ENCODE results near the gene POLR3A.

The POLR3A gene

DNA sequence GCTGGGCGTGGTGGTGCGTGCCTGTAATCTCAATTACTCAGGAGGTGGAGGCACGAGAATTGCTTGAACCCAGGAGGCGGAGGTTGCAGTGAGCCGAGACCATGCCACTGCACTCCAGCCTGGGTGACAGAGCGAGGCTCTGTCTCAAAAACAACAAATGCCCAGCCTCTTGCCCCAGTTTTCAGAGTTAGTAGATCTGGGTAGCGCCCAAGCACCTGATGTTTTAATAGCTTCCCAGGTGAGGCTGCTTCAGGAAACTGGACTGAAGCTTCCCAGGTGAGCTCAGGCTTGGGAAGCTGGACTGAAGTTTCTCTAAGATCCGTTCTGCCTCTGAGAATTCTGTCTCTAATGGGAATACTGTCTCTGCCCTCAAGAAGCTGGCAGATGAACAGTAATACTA, 16.5 kb upstream of the POLR3A start:
- no peak for DNase-seq (ENCODE audit: low read depth)
- TF ChIP-seq CTCF (conservative IDR thresholded peaks at IDR 0.05; ENCODE audit: low read depth, low read length), result no peak

GRCh38 chr10:78045237-78045636, 15.9 kb upstream of the POLR3A start:
- H3K4me3 ChIP-seq (ENCODE audit: low read length), result no peak overlapping the region
- no peak for TF ChIP-seq CTCF (conservative IDR thresholded peaks at IDR 0.05; ENCODE audit: low read depth, low read length)
- no peak for DNase-seq (ENCODE audit: low read depth)

More for the DNA sequence above, 16.5 kb upstream of the POLR3A start:
- H3K4me3 ChIP-seq (ENCODE audit: low read length), result no peak overlapping the region

DNA sequence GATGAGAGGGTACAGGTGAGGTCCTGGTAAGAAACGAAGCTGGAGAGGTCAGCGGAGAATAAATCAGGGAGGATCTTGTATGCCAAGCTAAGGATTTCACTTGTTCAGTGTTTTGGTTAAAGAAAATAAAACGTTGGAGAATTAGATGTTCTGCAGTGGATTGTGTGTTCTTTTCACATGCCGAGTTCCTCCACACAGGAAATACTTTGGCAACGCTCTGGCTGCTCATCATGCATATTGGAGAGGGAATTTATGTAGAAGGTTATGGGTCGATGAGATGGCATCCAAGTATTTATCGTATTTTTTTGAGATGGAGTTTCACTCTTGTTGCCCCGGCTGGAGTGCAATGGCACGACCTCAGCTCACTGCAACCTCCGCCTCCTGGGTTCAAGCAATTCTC, 15.4 kb upstream of the POLR3A start:
- no peak for DNase-seq (ENCODE audit: low read depth)
- no peak overlapping the region for H3K4me3 ChIP-seq (ENCODE audit: low read length)
- TF ChIP-seq CTCF (conservative IDR thresholded peaks at IDR 0.05; ENCODE audit: low read depth, low read length), result no peak

- H3K4me3 ChIP-seq (ENCODE audit: low read length), result no peak overlapping the region
- DNase-seq (ENCODE audit: low read depth), result no peak
- no peak for TF ChIP-seq CTCF (conservative IDR thresholded peaks at IDR 0.05; ENCODE audit: low read depth, low read length)
These were observed 14.9 kb upstream of the POLR3A start for GRCh38 chr10:78044179-78044578.

DNA sequence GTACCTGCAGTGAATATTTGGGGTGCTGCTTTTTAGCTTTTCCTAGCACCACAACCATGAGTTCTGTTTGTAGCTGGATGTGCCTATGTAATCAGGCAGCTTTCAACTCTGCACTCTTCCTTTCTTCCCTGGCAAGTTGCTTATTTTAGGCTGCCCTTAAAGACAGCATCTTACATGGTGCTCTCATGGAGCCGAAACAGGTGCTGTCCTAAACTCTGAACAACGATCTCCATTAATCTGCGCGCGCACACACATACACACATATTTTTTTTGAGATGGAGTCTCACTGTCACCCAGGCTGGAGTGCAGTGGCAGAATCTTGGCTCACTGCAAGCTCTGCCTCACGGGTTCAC, 13.4 kb upstream of the POLR3A start:
- no peak overlapping the region for H3K4me3 ChIP-seq (ENCODE audit: low read length)
- no peak for TF ChIP-seq CTCF (conservative IDR thresholded peaks at IDR 0.05; ENCODE audit: low read depth, low read length)
- no peak for DNase-seq (ENCODE audit: low read depth)

DNA sequence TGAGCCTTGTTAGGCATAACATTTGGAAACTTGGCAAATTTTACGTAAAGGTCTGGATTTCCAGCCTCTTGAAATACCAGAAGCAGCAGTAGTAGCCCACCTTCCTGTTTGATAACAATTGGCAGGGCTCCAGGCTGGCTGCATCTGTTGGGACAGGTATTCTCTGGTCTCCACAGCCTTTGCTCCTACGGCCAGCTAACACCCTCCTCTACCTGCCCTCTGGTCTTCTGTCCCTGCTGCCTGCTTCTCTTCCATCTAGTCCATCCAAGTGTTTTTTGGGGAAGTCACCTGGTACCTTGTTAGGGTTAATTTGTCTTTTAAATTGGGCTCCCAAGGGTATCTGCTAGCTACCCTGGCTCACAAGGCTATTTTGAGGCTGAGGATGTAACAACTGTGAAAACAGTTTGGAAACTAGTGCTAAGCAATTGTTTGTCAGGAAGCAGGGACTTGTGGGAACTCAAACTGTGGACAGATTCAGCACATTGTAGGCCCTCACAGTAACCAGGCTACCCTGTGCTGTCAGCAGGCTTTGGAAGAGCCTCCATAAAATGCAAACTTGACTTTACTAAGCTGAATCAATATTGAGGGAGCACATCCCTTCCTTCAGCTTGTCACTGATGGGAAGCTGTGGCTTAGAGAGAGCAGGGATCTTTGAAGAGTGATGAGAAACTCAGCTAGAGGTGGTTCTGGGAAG, 12.9 kb upstream of the POLR3A start:
- H3K4me3 ChIP-seq (ENCODE audit: low read length), result no peak overlapping the region
- no peak for DNase-seq (ENCODE audit: low read depth)
- no peak for TF ChIP-seq CTCF (conservative IDR thresholded peaks at IDR 0.05; ENCODE audit: low read depth, low read length)

Data from retinal pigment epithelial cell (primary cell).